GM19467 (cell line): ENCODE results near the gene SLAMF9.
A peak's percentile ranks its signal among the peaks of the same experiment; 100 is the strongest.

Experiments used
- ATAC-seq: cut with Tn5 transposase; IDR thresholded peaks from one replicate; pipeline ENCODE4 v1.9.1; 2021; ENCODE audit warnings: mild to moderate bottlenecking, moderate library complexity; ENCODE audit not compliant: unreplicated experiment

The SLAMF9 gene

DNA sequence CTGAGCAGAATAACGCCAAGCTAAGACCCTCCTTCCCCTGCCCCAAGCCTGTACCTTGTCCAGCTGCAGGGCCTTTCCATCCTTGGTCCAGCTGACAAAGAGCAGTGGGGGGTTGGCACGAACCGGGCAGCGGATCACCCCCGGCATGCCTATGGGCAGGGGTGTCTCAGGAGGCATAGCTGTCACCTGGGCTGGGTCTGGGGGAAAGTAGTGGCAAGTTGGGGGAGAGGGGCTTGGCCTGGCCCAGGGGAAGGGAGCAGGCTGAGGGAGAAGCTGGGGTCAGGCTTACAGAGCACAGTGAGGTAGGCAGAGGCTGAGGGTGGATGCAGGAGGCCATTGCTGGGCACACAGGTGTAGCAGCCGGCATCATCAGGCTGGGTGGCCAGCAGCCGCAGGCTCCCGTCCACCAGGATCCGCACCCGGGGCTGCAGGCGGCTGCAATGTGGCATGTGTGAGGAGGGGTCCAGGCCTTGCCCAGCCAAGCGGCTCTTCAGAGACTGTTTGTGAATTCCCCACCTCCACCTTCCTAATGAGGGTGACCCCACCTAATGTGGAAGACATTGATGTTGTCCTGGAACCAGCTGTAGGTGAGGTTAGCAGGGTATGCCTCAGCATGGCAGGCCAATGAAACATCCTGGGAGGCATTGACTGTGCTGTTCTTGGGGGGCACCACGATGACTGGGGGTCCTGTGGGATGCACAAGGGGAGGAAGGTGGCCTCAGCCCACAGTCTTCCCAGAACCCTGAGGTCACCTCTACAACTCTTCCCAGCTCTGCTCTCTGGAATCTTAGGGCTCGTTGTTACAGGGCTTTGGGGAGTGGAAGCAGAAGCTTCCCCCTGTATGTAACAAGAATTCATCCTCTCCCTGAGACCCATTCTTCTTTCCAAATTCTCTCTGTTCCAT lies 19.6 kb downstream of the SLAMF9 start:
- ATAC-seq = no peak

DNA sequence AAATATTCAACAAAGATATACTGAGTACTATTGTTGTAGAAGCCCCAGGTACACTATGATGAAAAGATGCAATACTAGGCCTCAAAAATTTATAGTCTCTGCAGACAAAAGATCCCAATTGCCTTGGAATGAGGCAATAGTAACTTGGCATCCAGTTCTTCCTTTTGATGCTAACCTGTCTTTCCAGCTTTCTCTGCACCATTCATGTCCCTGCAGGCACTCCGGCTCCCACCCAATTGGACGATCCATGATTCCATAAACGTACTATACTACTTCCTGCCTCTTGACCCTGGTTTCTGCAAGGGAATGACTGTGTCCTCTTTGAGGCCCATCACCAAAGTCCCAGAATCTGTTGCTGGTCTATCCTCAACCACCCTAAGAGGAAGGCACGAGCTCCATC lies 20.7 kb downstream of the SLAMF9 start:
- no peak for ATAC-seq

GRCh38 chr1:159932296-159933285 lies 21.4 kb downstream of the SLAMF9 start:
- no peak for ATAC-seq

DNA sequence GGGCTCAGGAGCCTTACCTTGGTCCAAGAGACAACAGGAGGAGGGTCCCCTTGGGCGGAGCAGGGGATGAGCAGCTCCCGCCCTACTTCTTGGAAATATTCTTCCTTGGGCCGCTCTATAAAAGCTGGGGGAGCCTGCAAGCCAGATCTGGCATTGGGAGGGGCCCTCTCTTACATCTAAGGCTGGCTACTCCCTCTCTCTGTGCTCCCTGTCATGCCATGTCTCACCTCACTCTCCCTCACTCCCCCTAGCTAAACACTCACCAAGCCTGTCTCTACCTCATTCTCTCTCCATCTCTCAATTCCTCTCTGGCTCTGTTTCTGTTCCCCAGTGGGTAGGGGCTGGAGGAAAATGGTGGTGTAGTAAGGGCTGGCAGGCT lies 22.3 kb downstream of the SLAMF9 start:
- ATAC-seq = no peak

GRCh38 chr1:159931101-159931794 lies 22.8 kb downstream of the SLAMF9 start:
- ATAC-seq = no peak

DNA sequence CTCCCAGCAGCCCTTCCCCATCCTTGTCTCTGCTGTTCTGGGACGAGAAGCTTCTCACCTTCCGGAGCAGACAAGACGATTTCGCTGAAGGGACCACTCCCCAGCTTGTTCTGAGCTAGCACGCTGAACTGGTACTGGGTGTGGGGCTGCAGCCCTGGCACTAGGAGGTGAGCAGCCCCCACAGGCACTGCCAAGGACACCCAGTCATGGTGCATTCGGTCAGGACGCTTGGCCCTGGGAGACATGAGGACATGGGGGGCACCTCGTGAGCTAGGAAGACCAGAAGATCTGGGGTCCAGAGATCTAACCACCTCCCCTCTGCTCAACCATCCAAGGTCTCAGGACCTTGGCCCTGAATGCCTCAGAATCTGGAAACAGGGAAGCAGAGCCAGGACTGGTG lies 23.4 kb downstream of the SLAMF9 start:
- no peak for ATAC-seq

DNA sequence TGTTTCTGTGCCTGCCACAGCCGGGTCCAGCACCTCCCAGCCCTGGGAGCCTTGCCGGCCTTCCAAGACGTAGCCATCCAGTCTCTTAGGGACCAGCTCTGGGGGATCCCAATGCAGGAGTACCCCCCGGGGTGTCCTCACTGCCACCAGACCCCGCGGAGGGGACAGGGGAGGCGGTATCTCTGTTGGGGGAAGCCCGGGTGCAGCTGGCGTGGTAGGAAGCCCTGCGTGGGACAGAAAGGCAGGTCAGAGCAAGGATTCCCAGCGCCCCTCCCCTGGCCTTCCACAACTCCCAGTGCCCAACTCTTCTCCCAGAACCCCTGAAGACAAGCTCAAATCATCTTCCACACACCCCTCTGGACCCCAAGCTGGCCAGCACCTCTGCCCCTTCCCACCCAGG lies 23.8 kb downstream of the SLAMF9 start:
- ATAC-seq = no peak

GRCh38 chr1:159929155-159930051 lies 24.6 kb downstream of the SLAMF9 start:
- ATAC-seq = no peak

DNA sequence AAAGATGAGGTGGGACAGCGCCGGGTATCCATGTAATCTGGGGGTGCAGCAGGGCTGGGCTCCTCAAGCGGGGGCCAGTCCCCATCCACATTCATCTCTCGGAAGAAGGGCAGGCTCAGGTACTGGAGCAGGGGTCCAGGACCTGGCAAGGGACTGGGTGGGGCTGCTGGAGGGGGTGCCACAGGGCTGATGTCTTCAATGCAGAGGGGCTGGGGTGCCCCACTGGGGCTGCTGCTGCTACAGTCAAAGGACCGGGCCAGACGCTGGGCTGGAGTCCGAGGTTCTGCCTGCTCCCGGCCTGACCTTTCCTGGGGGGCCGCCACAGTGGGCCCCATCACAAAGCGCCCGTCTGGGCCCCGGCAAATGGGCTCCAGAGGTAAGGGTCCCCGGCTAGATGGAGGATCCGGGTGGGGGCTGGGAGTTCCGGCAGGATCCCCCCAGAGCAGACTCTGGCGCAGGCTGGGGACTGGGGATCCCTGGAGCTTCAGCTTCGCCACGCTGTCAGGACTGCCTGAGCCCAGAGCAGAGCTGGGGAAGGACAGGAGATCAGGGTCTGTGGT lies 25.5 kb downstream of the SLAMF9 start:
- ATAC-seq = no peak

GRCh38 chr1:159927849-159928431 lies 26.1 kb downstream of the SLAMF9 start:
- ATAC-seq = no peak

GRCh38 chr1:159927211-159927848 lies 26.7 kb downstream of the SLAMF9 start:
- no peak for ATAC-seq

- ATAC-seq = no peak
Observed at GRCh38 chr1:159925719-159926078, 28.3 kb downstream of the SLAMF9 start.

GRCh38 chr1:159924791-159925718 lies 29.0 kb downstream of the SLAMF9 start, which contains the start of gene TAGLN2:
TAGLN2 (minus strand) TSS chr1:159925507; CDS start chr1:159920509, 4,998 bp downstream.
- ATAC-seq = peak; percentile 60

DNA sequence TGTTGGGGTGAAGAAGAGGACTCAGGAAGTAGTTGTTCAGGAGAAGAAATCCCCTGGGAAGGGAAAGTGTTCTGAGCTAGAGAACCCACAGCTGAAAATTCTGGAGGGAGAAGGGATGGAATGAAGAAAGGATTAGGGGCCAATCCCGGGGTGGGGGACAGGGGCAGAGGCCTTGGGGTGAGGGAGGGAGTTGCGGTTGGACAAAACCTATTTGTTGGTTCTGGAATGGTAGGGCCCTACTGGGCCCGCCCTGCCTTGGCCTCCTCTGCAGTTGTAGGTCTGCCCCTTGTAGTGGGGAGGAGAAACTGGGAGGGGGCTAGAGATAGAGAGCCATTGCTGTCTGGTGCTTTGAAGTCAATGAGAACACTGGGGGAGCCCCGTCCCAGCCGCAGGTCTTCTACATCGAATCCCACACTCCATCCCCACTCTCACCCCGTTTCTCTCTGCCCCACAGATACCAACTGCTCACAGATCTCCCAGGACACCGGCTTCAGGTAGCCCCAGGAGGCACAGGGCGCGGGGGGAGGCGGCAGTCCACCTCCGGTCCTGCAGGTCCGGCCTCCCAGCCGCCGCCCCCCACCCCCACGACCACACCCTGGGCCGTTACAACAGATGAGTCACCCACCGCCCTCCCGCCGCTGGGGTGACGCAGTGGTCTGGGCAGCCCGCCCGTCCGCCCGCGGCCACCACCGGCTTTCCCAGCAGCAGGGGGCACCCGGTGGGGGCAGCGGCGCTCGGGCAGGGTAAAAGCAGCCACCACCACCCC lies 29.8 kb downstream of the SLAMF9 start:
- no peak for ATAC-seq

- no peak for ATAC-seq
Observed at GRCh38 chr1:159923203-159924024, 30.6 kb downstream of the SLAMF9 start.
